Sigmoid colon (tissue), 4 donors: ENCODE results near the gene ULBP2.
A peak's percentile ranks its signal among the peaks of the same experiment; 100 is the strongest.

Experiments
- EP300 ChIP-seq, 4 donors: sonication (generic); formaldehyde crosslinking; IDR thresholded peaks; one replicate each; pipeline ENCODE4 v1.6.1; 2017; ENCODE audit warnings: antibody characterized with exemption in 4 of 4
- POLR2A ChIP-seq, 2 donors: fragments of 450-650 bp; IDR thresholded peaks; one replicate each; pipeline ENCODE4 v1.6.1; 2016; ENCODE audit warnings: antibody characterized with exemption in 2 of 2, mild to moderate bottlenecking in 2 of 2, moderate library complexity in 2 of 2
- POLR2AphosphoS5 ChIP-seq, 4 donors: sonication (generic); formaldehyde crosslinking; IDR thresholded peaks; one replicate each; pipeline ENCODE4 v1.6.1; 2017; ENCODE audit warnings: antibody characterized with exemption in 4 of 4
- TF ChIP-seq, protein P1 (sequence below), 4 experiments: fragments of 450-650 bp in 3 of 4; fragments of 200-600 bp in 1 of 4; IDR thresholded peaks; one replicate each; pipeline ENCODE4 v1.5.1; 2016 to 2019; ENCODE audit warnings: antibody characterized with exemption in 4 of 4, mild to moderate bottlenecking in 3 of 4, moderate library complexity in 2 of 4

- TF ChIP-seq, protein P1, sequence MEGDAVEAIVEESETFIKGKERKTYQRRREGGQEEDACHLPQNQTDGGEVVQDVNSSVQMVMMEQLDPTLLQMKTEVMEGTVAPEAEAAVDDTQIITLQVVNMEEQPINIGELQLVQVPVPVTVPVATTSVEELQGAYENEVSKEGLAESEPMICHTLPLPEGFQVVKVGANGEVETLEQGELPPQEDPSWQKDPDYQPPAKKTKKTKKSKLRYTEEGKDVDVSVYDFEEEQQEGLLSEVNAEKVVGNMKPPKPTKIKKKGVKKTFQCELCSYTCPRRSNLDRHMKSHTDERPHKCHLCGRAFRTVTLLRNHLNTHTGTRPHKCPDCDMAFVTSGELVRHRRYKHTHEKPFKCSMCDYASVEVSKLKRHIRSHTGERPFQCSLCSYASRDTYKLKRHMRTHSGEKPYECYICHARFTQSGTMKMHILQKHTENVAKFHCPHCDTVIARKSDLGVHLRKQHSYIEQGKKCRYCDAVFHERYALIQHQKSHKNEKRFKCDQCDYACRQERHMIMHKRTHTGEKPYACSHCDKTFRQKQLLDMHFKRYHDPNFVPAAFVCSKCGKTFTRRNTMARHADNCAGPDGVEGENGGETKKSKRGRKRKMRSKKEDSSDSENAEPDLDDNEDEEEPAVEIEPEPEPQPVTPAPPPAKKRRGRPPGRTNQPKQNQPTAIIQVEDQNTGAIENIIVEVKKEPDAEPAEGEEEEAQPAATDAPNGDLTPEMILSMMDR (IDR thresholded peaks at IDR 0.05) = no peak
- TF ChIP-seq POLR2A (IDR thresholded peaks at IDR 0.05) (no peak), POLR2AphosphoS5 (IDR thresholded peaks at IDR 0.05) (peak in 1 of 4 donors; percentile 81), EP300 (IDR thresholded peaks at IDR 0.05) (no peak)
These were observed at the start of gene ULBP2 for GRCh38 chr6:149941583-149942460.
